GM18517 (cell line): ENCODE measurements around the gene PPP2R3B.

Experiments
- ATAC-seq: cut with Tn5 transposase; IDR thresholded peaks from one replicate; pipeline ENCODE4 v1.9.1; 2021; ENCODE audit warnings: mild to moderate bottlenecking, moderate library complexity; ENCODE audit not compliant: unreplicated experiment

The PPP2R3B gene

GRCh38 chrX:370963-371745 lies 15.6 kb downstream of the PPP2R3B start:
- no peak for ATAC-seq

GRCh38 chrX:370244-370962 lies 16.3 kb downstream of the PPP2R3B start:
- ATAC-seq = no peak

GRCh38 chrX:369563-370101 lies 17.1 kb downstream of the PPP2R3B start:
- ATAC-seq = no peak

GRCh38 chrX:368811-369562 lies 17.7 kb downstream of the PPP2R3B start:
- no peak for ATAC-seq

- no peak for ATAC-seq
Measured at GRCh38 chrX:367866-368265, 18.8 kb downstream of the PPP2R3B start.

- no peak for ATAC-seq
Measured at GRCh38 chrX:367349-367748, 19.4 kb downstream of the PPP2R3B start.

- no peak for ATAC-seq
Measured at GRCh38 chrX:363621-364375, 22.9 kb downstream of the PPP2R3B start.

GRCh38 chrX:362937-363620 lies 23.6 kb downstream of the PPP2R3B start:
- no peak for ATAC-seq

GRCh38 chrX:362351-362750 lies 24.4 kb downstream of the PPP2R3B start:
- no peak for ATAC-seq

GRCh38 chrX:361231-362145 lies 25.2 kb downstream of the PPP2R3B start:
- no peak for ATAC-seq

- ATAC-seq = no peak
Measured at GRCh38 chrX:360496-361150, 26.1 kb downstream of the PPP2R3B start.

- ATAC-seq = no peak
Measured at GRCh38 chrX:358651-359143, 28.0 kb downstream of the PPP2R3B start.

GRCh38 chrX:357693-358471 lies 28.8 kb downstream of the PPP2R3B start:
- ATAC-seq = no peak

- ATAC-seq = no peak
Measured at GRCh38 chrX:357035-357692, 29.5 kb downstream of the PPP2R3B start.

- no peak for ATAC-seq
Measured at GRCh38 chrX:356385-357034, 30.2 kb downstream of the PPP2R3B start.

GRCh38 chrX:355329-356050 lies 31.2 kb downstream of the PPP2R3B start:
- no peak for ATAC-seq
